GM18517 (cell line): ENCODE measurements around the gene POLA2.
"Not testable (repeated sequence)": the region's sequence is repeated elsewhere in the genome, so short reads cannot be mapped to it uniquely, and the experiment has no call there.

ENCODE experiments used
- ATAC-seq: cut with Tn5 transposase; IDR thresholded peaks from one replicate; pipeline ENCODE4 v1.9.1; 2021; ENCODE audit warnings: mild to moderate bottlenecking, moderate library complexity; ENCODE audit not compliant: unreplicated experiment

The POLA2 gene

GRCh38 chr11:65261591-65262380 lies at the start of gene POLA2:
Gene POLA2, plus strand, starts transcription at chr11:65261962. Its CDS starts 331 bp downstream, at chr11:65262293.
- peak; percentile 84 for ATAC-seq

GRCh38 chr11:65212226-65212801 lies 49.4 kb upstream of the POLA2 start:
- ATAC-seq = no peak

- no peak for ATAC-seq
Measured at GRCh38 chr11:65213322-65214211, 48.2 kb upstream of the POLA2 start.

- ATAC-seq = no peak
Measured at GRCh38 chr11:65214212-65214845, 47.4 kb upstream of the POLA2 start.

GRCh38 chr11:65215441-65216076 lies 46.2 kb upstream of the POLA2 start:
- ATAC-seq = no peak

- ATAC-seq = no peak
Measured at GRCh38 chr11:65216830-65217229, 44.9 kb upstream of the POLA2 start.

GRCh38 chr11:65217441-65218423 lies 44.0 kb upstream of the POLA2 start:
- ATAC-seq = no peak

GRCh38 chr11:65218446-65218845 lies 43.3 kb upstream of the POLA2 start:
- ATAC-seq = no peak

- no peak for ATAC-seq
Measured at GRCh38 chr11:65219930-65220213, 41.9 kb upstream of the POLA2 start.

GRCh38 chr11:65221026-65221425 lies 40.7 kb upstream of the POLA2 start:
- ATAC-seq = no peak

- no peak for ATAC-seq
Measured at GRCh38 chr11:65223011-65223410, 38.8 kb upstream of the POLA2 start.

GRCh38 chr11:65224930-65225278 lies 36.9 kb upstream of the POLA2 start:
- ATAC-seq = no peak

- no peak for ATAC-seq
Measured at GRCh38 chr11:65225279-65226102, 36.3 kb upstream of the POLA2 start.

GRCh38 chr11:65226103-65226442 lies 35.7 kb upstream of the POLA2 start:
- no peak for ATAC-seq

GRCh38 chr11:65227879-65228278 lies 33.9 kb upstream of the POLA2 start:
- no peak for ATAC-seq

GRCh38 chr11:65236194-65237059 lies 25.3 kb upstream of the POLA2 start:
- ATAC-seq = no peak

- not testable (repeated sequence) for ATAC-seq
Measured at GRCh38 chr11:65238302-65238701, 23.5 kb upstream of the POLA2 start.

GRCh38 chr11:65241134-65241533 lies 20.6 kb upstream of the POLA2 start:
- ATAC-seq = no peak
